T follicular helper cell (primary cell): ENCODE data around the gene CEP112.

Experiments used
- DNase-seq: peaks from one replicate; pipeline ENCODE4 v3.0.0-alpha.2; 2020; ENCODE audit warnings: low read depth

The CEP112 gene

DNA sequence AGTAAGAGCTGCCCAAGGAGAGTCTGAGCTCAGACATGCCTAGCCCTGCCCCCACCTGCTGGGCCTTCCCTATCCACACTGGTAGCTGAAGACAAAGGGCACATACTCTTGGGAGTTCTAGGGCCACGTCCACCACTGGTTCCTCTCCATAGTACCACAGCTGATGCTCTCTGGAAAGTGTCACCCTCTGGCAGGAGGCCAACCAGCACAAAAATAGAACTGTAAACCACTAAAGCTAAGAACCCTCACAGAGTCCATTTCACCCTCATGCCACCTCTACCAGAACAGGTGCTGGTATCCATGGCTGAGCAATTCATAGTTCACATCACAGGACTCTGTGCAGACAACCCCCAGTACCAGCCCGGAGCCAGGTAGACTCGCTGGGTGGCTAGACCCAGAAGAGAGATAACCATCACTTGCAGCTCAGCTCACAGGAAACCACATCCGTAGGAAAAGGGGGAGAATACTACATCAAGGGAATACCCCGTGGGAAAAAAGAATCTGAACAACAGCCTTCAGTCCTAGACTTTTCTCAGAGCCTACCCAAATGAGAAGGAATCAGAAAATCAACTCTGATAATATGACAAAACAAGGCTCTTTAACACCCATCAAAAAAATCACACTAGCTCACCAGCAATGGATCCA is 115.3 kb downstream of the CEP112 start:
- DNase-seq: no peak

DNA sequence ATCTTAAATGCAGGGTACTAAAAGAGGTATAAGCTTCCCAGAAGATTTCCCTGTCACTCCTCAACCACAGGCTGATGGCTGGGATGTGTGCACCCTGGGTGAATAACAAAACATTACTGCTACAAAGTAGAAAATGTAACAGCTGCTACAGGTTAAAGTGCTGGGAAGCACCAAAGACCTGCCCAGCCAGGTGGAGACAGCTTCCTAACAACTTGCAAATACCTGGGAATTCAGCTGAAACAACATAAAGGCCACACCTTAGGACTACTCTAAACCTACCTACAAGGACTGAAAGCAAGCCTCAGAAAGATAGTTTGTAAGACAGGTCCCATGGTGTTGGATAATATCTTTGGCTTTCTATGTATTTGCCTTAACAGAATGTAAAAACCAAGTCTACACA is 118.5 kb downstream of the CEP112 start:
- DNase-seq: no peak

DNA sequence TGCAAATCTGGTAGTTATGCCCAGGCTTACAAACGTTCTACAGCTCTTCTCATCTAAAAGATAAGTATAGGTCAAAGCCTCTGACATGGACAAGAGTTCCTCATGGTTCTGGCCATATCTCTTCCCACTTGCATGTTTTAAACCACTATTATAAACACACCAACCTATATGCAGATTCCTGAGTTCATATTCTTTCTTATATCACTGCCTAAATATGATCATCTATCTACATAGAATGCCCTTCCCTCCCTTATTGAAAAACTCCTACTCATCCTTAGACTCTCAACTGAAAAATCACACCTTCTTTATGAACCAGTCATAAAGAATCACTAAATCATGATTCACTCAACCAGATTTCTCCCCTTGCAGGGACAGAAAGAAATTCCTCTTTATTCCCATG is 128.2 kb downstream of the CEP112 start:
- DNase-seq: no peak

DNA sequence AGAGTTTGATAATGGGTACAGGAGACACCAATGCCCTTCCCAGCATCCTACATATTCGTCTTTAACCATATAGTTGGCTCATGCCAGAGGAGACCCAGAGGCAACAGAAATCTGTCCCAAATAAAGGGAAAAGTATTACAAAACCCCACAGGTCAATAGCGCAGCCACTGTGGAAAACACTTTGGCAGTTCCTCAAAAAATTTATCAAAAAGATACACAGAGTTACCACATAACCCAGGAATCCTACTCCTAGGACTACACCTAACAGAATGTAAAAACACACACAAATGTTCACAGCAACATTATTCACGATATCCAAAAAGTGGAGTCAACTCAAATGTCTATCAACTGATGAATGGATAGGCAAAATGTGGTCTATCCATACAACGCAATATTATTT is 135.8 kb downstream of the CEP112 start:
- DNase-seq: no peak

DNA sequence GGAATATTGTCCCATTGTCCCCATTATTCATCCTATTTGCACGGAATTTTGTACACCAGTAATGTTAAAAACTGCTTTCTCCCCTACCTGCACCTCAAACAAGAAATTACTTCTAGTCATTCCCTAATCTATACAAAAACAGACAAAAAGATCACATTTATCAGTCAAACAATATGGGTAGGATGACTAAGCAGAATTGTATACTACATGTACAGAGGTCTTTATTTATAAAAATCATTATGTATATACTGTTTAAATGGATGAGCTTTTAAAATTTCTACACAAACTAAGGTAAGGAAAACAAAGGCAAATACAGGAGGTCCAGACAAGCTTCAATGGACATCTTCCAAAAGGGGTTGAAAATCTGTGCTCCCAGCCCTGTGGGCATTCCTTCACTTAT is 137.7 kb downstream of the CEP112 start:
- no peak for DNase-seq

DNA sequence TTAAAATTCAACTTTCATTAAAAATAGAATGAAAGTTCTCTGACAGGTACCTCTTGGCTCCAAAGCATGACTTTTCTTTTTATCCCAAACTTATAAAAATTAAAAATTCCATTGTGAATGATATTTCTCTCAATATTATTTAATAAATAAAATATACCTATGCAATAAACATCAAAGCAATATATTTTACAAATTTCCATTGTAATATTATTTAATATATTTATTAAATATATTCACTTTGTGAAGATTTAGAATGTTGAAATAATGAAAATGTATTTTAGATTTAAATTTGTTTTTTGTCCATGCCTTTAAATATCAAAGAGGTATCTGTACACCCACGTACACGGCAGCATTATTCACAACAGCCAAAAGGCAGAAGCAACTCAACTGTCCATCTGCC is 147.8 kb downstream of the CEP112 start:
- no peak for DNase-seq

DNA sequence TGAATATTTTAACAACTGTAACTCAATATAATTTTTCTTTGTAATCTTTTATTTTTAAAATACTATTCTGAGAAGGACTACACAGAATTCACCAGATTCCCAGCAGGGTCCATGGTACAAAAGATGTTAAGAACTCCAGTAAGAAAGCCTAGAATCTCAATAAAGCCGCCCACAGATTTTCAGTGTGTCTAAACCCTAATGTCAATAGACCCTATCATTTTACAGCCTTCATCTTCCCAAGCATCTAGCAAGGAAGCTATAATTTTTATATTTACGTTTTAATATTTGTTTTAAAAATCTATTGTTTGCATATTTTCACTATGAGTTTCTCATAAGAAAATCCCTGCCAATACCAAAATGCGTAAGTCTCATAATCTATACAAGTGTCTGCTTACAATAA is 148.5 kb downstream of the CEP112 start:
- DNase-seq: no peak

DNA sequence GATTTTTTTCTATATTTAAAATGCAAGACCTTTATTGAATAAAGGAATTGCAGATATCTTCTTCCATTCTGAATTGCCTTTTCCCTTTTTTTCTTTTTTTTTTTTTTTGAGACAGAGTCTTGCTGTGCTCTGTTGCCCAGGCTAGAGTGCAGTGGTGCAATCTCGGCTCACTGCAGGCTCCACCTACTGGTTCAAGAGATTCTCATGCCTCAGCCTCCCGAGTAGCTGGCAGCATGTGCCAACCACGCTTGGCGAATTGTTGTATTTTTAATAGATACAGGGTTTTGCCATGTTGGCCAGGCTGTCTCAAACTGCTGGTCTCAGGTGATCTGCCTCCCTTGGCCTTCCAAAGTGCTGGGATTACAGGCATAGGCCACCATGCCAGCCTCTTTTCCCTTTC is 151.5 kb downstream of the CEP112 start:
- no peak for DNase-seq

DNA sequence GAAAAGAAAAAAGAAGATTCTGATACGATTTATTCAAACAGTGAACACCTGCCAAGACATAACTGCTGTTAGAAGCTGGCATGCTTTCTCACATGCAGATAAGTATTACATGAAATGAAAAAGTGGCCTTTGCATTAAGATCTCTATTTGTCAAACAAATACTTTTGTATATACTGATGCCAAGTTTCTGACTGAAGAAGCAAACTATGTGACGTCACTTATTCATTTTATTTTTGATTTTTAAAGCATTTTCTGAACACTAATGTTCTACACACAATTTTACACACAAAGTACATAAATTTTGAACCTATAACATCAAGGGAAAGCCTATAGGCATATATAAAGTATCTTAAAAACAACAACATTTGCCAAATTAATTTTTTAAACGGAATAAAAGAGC is 153.8 kb downstream of the CEP112 start:
- DNase-seq: no peak

DNA sequence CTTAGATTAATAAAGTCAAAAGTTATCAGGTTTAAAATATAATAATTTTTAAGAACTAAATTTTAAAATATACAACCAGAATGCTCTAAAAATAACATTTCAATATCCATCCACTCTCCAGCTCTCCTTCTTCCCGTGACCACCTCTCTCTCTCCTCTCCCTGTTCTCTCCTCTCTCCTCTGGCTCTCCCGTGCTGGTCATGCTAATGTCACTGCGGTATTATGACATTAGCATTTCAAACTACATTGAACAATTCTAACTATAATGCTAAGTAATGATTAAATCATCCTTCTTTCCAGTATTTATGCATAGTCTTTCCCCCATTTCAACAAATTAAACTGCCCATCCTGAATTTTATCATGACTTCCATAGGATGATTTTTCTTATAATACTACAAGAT is 154.7 kb downstream of the CEP112 start:
- no peak for DNase-seq

DNA sequence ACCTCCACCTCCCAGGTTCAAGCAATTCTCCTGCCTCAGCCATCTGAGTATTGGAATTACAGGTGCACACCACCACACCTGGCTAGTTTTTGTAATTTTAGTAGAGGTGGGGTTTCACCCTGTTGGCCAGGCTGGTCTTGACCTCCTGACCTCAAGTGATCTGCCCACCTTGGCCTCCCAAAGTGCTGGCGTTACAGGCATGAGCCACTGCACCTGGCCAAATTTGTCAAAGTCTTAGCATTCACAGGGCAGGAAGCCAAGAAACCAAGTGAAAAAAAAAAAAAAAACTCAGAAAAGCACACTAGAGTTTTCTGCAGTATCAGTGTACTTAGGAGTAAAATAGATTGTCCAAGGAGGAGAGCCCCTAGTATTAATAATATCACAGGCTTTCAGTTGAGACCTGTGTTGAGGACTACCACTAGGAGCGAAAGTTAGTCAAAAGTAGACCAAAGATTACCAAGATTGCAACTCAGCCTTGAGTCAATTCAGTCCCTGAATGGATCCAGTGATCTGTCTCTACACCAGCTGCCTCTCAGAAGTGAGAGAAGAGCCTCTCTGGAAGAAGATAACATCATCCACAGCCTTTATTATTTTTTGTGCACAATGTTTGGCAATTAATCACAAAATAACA is 159.7 kb downstream of the CEP112 start:
- no peak for DNase-seq

DNA sequence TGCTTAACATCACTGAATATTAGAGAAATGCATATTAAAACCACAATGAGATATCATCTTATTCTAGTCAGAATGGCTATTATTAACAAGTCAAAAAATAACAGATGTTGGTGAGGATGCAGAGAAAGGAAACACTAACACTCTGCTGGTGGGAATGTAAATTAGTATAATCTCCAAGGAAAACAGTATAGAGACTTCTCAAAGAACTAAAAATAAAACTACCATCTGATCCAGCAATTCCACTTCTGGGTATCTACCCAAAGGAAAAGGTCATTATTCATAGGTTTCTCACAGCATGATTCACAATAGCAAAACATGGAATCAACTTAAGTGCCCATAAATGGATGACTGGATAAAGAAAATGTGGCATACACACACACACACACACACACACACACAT is 166.4 kb downstream of the CEP112 start:
- no peak for DNase-seq

DNA sequence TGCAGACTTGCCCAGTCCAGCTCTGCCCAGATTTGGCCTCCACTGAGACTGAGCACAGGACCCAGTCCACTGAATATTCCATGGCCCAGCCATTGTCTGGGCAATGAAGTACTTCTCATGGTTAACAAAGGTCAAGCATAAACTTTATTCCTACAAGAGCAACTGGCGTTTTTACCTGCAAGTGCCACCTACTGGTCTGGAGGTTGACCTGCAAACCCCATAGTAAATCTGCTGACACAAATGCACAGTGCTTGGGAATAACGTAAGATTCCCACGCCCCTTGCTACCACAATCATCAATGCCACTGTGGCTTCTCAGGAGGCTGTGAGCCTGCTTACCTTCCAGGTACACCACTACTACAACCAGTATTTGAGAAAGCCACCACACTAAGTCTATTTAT is 170.2 kb downstream of the CEP112 start:
- DNase-seq: no peak

DNA sequence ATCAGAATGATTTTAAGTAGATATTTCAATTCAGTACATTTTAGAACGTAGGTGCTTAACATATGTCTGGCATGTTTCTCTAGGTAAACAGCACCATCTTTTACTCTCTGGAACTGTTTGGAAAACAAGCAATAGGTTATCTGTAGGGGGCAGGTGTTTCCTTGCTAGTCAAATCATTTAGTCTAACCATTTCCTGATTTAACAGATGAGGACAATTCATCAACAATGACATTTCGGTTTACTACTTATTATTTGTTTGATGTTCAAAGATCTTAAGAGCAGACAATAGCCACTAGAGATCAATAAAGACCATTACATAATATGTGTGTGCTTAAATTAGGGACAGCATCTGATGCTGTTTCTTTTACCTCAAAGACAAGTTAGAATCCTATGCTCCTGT is 173.1 kb downstream of the CEP112 start:
- no peak for DNase-seq

DNA sequence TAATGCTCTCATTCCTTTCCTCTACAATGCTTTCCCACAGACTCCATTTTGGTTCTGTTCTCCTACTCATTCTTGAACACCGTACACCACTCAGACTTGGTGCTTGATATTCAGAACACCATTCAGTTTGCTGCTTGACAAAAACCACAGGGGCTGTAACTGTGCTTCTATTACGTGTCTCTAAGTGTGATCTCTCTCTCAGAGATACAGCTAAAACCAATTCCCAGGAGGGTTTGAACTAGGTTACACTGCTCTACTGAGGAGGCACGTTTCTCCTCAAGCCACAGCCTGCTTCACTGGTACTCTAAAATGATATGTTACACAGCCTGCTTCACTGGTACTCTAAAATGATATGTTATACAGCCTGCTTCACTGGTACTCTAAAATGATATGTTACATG is 175.7 kb downstream of the CEP112 start:
- no peak for DNase-seq

DNA sequence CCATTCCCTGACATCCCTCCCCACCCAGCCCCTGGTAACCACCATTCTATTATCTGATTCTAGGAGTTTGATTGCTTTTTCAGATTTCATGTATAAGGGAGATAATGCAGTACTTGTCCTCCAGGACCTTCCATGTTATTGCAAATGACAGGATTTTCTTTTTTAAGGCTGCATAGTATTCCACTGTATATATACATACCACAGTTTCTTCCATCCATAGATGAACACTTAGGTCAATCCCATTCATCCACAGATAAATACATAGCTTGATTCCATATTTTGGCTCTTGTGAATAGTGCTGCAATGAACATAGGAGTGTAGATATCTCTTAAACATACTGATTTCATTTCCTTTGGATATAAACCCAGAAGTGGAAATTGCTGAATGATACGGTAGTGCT is 183.3 kb downstream of the CEP112 start:
- DNase-seq: no peak

DNA sequence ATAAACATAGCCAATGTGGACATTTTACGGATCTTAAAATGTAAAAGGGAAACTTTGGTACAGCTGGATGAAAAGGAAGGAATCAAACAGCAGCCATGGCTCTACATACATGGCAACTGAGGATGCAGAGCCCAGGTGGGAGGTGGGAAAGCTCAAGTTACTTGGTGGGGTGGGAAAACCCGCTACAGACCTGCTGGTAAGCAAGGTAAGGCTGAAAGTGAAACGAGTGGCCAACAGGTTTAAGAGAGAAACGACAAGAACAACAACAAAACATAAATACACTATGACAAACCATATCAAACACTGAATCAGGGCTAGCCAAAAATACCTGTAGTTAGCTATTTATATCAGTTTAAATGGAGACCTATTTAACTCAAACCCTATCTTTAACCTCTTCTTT is 185.3 kb downstream of the CEP112 start:
- no peak for DNase-seq

DNA sequence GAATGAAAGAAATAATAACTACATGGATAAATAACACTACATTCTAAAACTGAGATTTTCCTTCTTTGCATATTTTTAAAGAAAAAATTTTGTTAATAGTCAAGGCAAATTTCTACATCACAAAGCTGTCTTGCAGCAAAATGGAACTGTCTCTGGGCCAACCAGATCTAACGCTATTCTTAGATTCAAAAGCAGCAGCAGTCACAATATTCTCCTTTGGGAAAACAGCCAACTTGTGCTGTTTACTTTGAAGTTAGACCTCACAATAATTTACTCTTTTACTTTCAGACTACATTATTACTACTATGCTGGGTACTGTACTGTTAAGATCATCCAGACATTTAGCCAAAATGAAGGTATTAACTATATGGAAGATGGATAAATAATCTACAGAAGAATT is 189.1 kb downstream of the CEP112 start:
- DNase-seq: no peak

DNA sequence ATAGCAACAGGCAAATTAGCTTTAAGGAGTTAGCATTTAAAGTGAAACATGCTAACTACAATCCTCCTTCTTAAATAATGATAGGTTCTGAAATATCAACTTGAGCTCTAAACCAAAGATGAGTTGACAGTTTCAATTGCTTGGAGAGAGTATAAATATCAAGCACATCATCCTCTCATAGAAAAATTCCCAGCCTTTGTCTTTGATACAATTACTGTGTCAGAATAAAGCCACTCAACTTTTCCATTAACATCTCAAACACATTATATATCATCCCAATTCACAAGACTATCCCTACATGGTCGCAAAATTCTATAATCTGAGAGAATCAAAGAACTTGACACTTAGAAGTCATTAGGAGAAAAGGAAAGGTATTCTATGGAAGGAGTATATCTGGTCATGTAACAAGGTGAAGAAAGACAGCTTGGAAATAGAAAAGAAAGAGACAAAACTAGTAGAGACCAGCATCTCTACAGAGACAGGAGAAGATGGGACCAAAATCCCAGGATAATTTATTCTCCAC is 189.8 kb downstream of the CEP112 start:
- DNase-seq: no peak

DNA sequence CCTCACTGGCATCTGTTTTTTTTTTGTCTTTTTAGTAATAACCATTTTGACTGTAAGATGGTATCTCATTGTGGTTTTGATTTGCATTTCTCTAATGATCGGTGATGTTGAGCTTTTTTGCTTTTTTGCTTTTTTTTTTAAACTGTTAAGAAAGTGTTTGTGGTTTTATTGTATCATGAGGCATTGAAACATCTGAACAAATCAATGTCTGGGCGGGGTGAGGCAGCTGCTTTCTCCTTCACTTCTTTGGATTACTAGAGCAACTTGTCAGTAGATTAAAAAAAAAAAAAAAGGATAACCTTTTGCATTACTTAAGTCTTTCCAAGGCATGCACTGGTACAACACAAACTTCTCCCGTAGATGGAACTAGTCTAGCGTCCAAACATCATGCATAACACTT is 191.7 kb downstream of the CEP112 start:
- no peak for DNase-seq

DNA sequence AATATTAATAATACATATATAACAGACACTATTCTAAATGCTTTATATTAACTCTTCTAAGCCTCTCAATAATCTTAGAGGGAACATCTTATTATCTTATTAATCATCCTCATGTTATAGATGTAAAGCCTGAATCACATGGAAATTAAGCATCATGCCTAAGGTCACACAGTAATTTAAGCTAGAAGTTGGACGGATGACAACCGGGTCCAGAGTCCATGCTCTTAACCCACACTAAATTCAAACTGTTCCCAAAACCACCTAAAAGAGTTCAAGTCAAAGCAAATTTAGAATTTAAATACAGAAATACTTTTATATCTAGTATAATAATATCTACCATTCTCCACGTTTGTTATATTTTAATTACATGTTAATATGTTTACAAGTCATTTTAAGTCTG is 193.3 kb downstream of the CEP112 start:
- no peak for DNase-seq

DNA sequence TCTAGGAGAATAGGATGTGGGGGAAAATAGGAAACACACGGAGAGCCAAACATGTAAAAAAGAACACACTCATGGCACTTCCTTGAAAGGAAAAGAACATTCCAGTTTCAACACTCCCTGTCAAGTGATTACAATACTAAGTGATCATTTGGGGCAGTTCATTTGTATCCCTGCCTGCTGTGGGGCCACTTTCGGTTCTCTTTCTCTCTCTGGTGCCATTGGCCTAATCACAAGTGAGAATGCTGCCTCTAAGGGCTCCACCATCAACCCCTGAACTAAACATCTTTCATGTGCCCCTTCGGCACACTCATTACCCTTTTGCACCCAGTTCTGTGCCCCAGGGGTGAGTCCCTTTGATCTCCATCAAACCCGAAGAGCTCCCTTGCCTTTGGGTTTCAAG is 197.3 kb downstream of the CEP112 start:
- DNase-seq: no peak

DNA sequence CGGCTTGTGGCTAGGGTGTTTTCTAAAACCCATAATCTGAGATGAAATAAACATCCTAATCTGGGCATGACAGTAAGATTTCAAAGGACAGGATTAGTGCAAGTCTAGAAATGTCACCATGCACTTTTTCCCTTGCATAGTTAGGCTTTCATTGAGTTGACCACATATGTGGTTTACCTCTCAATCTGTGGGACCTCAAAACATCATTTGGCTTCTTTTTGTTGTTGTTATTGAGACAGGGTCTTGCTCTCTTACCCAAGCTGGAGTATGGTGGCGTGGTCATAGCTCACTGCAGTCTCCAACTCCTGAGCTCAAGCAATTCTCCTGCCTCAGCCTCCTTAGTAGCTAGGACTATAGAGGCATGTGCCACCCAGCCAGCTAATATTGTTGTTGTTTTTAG is 197.8 kb downstream of the CEP112 start:
- DNase-seq: no peak

DNA sequence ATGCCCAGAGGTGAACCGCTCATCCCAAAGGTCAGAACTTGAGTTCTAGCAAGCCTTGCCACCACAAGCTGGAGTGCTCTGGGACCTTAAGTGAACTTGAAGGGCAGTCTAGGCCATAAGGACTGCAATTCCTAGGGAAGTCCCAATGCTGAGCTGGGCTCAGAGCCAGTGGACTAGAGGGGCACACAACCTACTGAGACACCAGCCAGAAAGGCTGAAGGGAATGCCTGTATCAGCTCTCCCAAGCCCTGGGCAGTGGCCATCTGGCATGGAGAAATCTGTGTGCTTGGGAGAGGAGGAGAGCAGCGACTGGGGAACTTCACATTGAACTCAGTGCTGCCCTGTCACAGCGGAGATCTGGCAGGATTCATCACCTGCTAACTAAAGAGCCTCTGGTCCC is 201.3 kb downstream of the CEP112 start:
- DNase-seq: no peak
